A549 (cell line): Measurements from ENCODE around the gene SRA1. TPM values are rescaled to one million over a fixed set of nuclear protein-coding genes. Genes with fewer than 3 reads are reported as not detected.

Experiments used
- ATAC-seq, 2 experiments: fragments of 200-7000 bp in 1 of 2; fragments of >200 bp in 1 of 2; cut with Nextera tagmentation in 1 of 2; cut with Tn5 transposase in 1 of 2; 3 replicates each; pipeline versions ENCODE4 v1.8.0 to v1.9.1; 2018 to 2020; ENCODE audit warnings: mild to moderate bottlenecking in 1 of 2, moderate library complexity in 1 of 2
- CTCF ChIA-PET: fragments of 300-600 bp; sonication (Branson Sonifier 250); formaldehyde crosslinking; extraction: SDS; loops from one replicate; lab custom pipeline; 2021; ENCODE audit warnings: antibody characterized with exemption, inconsistent platforms; lab: Yijun Ruan, JAX
- POLR2A ChIA-PET: fragments of 350-600 bp; formaldehyde crosslinking; extraction: SDS; loops from one replicate; lab custom pipeline; 2021; ENCODE audit warnings: antibody characterized with exemption, inconsistent platforms; lab: Yijun Ruan, JAX
- DNase-seq, 2 experiments: peaks; one replicate each; pipeline versions ENCODE4 v3.0.0 to v3.0.0-alpha.2; 2011 to 2016; ENCODE audit warnings: low read depth in 1 of 2, low spot score in 1 of 2
- FAIRE-seq: peaks from 2 replicates; lab custom pipeline; 2011; peaks lifted over from hg19 to GRCh38; lab: Jason Lieb, UNC
- H3K27ac ChIP-seq, 2 experiments: fragments of >200 bp; sonication (Bioruptor Twin); formaldehyde crosslinking; 3 replicates each; pipeline ENCODE4 v1.5.1; 2016 to 2017
- H3K4me1 ChIP-seq: fragments of >200 bp; sonication (Bioruptor Twin); formaldehyde crosslinking; 3 replicates; pipeline ENCODE4 v1.6.1; 2016
- H3K4me2 ChIP-seq: fragments of >200 bp; sonication (Bioruptor Twin); formaldehyde crosslinking; 3 replicates; pipeline ENCODE4 v1.6.1; 2016
- H3K4me3 ChIP-seq: fragments of >200 bp; sonication (Bioruptor Twin); formaldehyde crosslinking; 3 replicates; pipeline ENCODE4 v1.5.1; 2016
- H3K9me3 ChIP-seq: fragments of >200 bp; sonication (Bioruptor Twin); formaldehyde crosslinking; 3 replicates; pipeline ENCODE4 v1.6.1; 2016
- CEBPB ChIP-seq, 2 experiments: fragments of >200 bp in 1 of 2; sonication (Bioruptor Twin) in 1 of 2; formaldehyde crosslinking in 1 of 2; IDR thresholded peaks; 2 replicates each; pipeline ENCODE4 v1.6.1; 2012 to 2016
- CHD4 ChIP-seq: fragments of 200-600 bp; sonication (generic); IDR thresholded peaks from 2 replicates; pipeline ENCODE4 v1.6.1; 2016; ENCODE audit warnings: antibody characterized with exemption, mild to moderate bottlenecking, borderline replicate concordance
- FOXS1 ChIP-seq: fragments of 250-450 bp; sonication (Bioruptor Pico); IDR thresholded peaks from 2 replicates; pipeline ENCODE4 v1.5.0; 2020; ENCODE audit warnings: mild to moderate bottlenecking, moderate library complexity
- GATA3 ChIP-seq: IDR thresholded peaks from 2 replicates; pipeline ENCODE4 v1.6.1; 2012; ENCODE audit warnings: borderline replicate concordance
- HOXB13 ChIP-seq: fragments of 250-450 bp; sonication (Bioruptor Pico); IDR thresholded peaks from 2 replicates; pipeline ENCODE4 v1.5.0; 2020; ENCODE audit warnings: low read depth, mild to moderate bottlenecking, moderate library complexity
- HOXB5 ChIP-seq: fragments of 250-450 bp; sonication (Bioruptor Pico); IDR thresholded peaks from 2 replicates; pipeline ENCODE4 v1.5.0; 2020; ENCODE audit warnings: mild to moderate bottlenecking, moderate library complexity
- JUN ChIP-seq, 2 experiments: fragments of >200 bp; sonication (Bioruptor Twin); formaldehyde crosslinking; IDR thresholded peaks; 2 replicates in 1 of 2; 3 replicates in 1 of 2; pipeline ENCODE4 v1.6.1; 2016 to 2017
- NFE2L2 ChIP-seq: fragments of 150-350 bp; conservative IDR thresholded peaks from 2 replicates; pipeline ENCODE4 v1.6.1; 2014; ENCODE audit warnings: low read length
- NPAS2 ChIP-seq: fragments of 250-450 bp; sonication (Bioruptor Pico); IDR thresholded peaks from 2 replicates; pipeline ENCODE4 v1.8.0; 2022; ENCODE audit warnings: mild to moderate bottlenecking, moderate library complexity, borderline replicate concordance
- POLR2AphosphoS2 ChIP-seq: conservative IDR thresholded peaks from 2 replicates; pipeline ENCODE4 v1.6.1; 2012; ENCODE audit warnings: low read length, improper control_type of control experiment, inconsistent platforms
- RARB ChIP-seq: fragments of 250-450 bp; sonication (Bioruptor Pico); IDR thresholded peaks from 2 replicates; pipeline ENCODE4 v1.8.0; 2021; ENCODE audit warnings: mild to moderate bottlenecking, moderate library complexity
- WGBS: methylation state at CpG from one replicate; pipeline ENCODE4 v1.1.6; 2017; ENCODE audit errors: missing lambda C conversion rate; 5-methylcytosine and 5-hydroxymethylcytosine counted together
- polyA plus RNA-seq, 4 experiments: library from polyadenylated mRNA; depleted of rRNA in 3 of 4; stranded (reverse); fragments of >200 nt; fragmentation: RNase III in 1 of 4; extraction: RNeasy Plus Mini Kit Qiagen cat#74134 plus additional on column Dnase treatment in 1 of 4; gene quantifications; 2 replicates in 3 of 4; 3 replicates in 1 of 4; pipeline ENCODE4 v1.2.3, GENCODE V29; 2011 to 2017
- TF ChIP-seq, protein P1 (sequence below): fragments of 250-450 bp; sonication (Bioruptor Pico); IDR thresholded peaks from 2 replicates; pipeline ENCODE4 v1.5.0; 2020; ENCODE audit warnings: low read depth, mild to moderate bottlenecking, moderate library complexity
- TF ChIP-seq, protein P2 (sequence below): IDR thresholded peaks from 2 replicates; pipeline ENCODE4 v1.6.1; 2012; ENCODE audit warnings: low read depth, borderline replicate concordance
- TF ChIP-seq, protein P3 (sequence below): fragments of >200 bp; sonication (Bioruptor Twin); formaldehyde crosslinking; IDR thresholded peaks from 3 replicates; pipeline ENCODE4 v1.5.1; 2016

SRA1 gene
- polyA plus RNA-seq, 2 of the 4 experiments (the other 2 are of a cell fraction), result 28.6 to 50.8 TPM

- TF ChIP-seq RARB (CRISPR knock-in tag) (no peak), JUN (IDR thresholded peaks at IDR 0.05) (peak in 1 of 2 experiments; percentile 1; a peak in 1 of 5 replicates), HOXB13 (CRISPR knock-in tag) (no peak)
- WGBS, result 88% methylated on average over 11 of the region's 11 CpGs
- Histone ChIP-seq H3K4me2 (no peak overlapping the region), H3K27ac (no peak overlapping the region), H3K4me3 (no peak overlapping the region), H3K4me1 (peaks cover 43% of the 10 kb centered on the region), H3K9me3 (no peaks in the 10 kb centered on the region)
- FAIRE-seq, result no peak
- POLR2A ChIA-PET, result no interaction called here
- CTCF ChIA-PET, result interaction anchor here (1.4 kb wide), 1 partner anchor 18 kb away, joined by 3 read pairs; no protein-coding TSS in a partner anchor
- DNase-seq, result no peak
- no peak for ATAC-seq
These were observed 6.9 kb downstream of the SRA1 start for GRCh38 chr5:140550147-140551079.

- Histone ChIP-seq H3K4me1 (peaks cover 38% of the 10 kb centered on the region), H3K9me3 (no peaks in the 10 kb centered on the region), H3K27ac (peak overlapping the region in 1 of 2 experiments; percentile 20; a peak in 1 of 6 replicates), H3K4me3 (no peak overlapping the region), H3K4me2 (no peak overlapping the region)
- 0 out of 2 replicates have a peak, but pooled peaks have one; percentile 46 for TF ChIP-seq POLR2AphosphoS2
- TF ChIP-seq FOXS1, result no peak
- TF ChIP-seq JUN (IDR thresholded peaks at IDR 0.05), result peak in 1 of 2 experiments; percentile 9; a peak in 1 of 5 replicates
- ChIA-PET POLR2A (interaction anchor here (3.2 kb wide), 1 partner anchor 8 kb away, joined by 32 read pairs; the partner anchor contains the start of gene SRA1), CTCF (interaction anchor here (0.6 to 4.2 kb wide), 5 partner anchors 17 to 1069 kb away, joined by 3 to 21 read pairs (median 3); partner anchors contain the start of genes CD14, DIAPH1 and TMCO6)
- no peak for DNase-seq
- 0 out of 6 replicates have a peak, but pooled peaks of 1 of the 2 experiments have one; percentile 1 for ATAC-seq
- WGBS, result 82% methylated on average over 3 of the region's 3 CpGs
- no peak for FAIRE-seq
These were observed 7.8 kb downstream of the SRA1 start for GRCh38 chr5:140549237-140550144.

- FAIRE-seq, result no peak
- H3K27ac ChIP-seq, result no peak overlapping the region
These were observed 8.5 kb downstream of the SRA1 start for GRCh38 chr5:140548791-140549190.

More at GRCh38 chr5:140548791-140549190, 8.5 kb downstream of the SRA1 start:
- H3K4me3 ChIP-seq, result no peak overlapping the region
- WGBS, result 96% methylated on average over 7 of the region's 7 CpGs
- ATAC-seq, result no peak
- no peaks in the 10 kb centered on the region for H3K9me3 ChIP-seq
- H3K4me2 ChIP-seq, result no peak overlapping the region
- peaks cover 31% of the 10 kb centered on the region for H3K4me1 ChIP-seq
- no peak for DNase-seq
- TF ChIP-seq JUN (IDR thresholded peaks at IDR 0.05), result no peak
- no peak for TF ChIP-seq HOXB13 (CRISPR knock-in tag)
- TF ChIP-seq, protein P1, sequence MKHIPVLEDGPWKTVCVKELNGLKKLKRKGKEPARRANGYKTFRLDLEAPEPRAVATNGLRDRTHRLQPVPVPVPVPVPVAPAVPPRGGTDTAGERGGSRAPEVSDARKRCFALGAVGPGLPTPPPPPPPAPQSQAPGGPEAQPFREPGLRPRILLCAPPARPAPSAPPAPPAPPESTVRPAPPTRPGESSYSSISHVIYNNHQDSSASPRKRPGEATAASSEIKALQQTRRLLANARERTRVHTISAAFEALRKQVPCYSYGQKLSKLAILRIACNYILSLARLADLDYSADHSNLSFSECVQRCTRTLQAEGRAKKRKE, result no peak
- TF ChIP-seq NPAS2 (CRISPR knock-in tag), result no peak
- TF ChIP-seq CEBPB (IDR thresholded peaks at IDR 0.05), result no peak
- no peak for TF ChIP-seq HOXB5 (CRISPR knock-in tag)
- TF ChIP-seq, protein P2, sequence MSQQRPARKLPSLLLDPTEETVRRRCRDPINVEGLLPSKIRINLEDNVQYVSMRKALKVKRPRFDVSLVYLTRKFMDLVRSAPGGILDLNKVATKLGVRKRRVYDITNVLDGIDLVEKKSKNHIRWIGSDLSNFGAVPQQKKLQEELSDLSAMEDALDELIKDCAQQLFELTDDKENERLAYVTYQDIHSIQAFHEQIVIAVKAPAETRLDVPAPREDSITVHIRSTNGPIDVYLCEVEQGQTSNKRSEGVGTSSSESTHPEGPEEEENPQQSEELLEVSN, result no peak
- no peak for TF ChIP-seq CHD4
- no peak for TF ChIP-seq GATA3
- TF ChIP-seq, protein P3, sequence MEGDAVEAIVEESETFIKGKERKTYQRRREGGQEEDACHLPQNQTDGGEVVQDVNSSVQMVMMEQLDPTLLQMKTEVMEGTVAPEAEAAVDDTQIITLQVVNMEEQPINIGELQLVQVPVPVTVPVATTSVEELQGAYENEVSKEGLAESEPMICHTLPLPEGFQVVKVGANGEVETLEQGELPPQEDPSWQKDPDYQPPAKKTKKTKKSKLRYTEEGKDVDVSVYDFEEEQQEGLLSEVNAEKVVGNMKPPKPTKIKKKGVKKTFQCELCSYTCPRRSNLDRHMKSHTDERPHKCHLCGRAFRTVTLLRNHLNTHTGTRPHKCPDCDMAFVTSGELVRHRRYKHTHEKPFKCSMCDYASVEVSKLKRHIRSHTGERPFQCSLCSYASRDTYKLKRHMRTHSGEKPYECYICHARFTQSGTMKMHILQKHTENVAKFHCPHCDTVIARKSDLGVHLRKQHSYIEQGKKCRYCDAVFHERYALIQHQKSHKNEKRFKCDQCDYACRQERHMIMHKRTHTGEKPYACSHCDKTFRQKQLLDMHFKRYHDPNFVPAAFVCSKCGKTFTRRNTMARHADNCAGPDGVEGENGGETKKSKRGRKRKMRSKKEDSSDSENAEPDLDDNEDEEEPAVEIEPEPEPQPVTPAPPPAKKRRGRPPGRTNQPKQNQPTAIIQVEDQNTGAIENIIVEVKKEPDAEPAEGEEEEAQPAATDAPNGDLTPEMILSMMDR, result no peak
- no peak for TF ChIP-seq NFE2L2
- ChIA-PET CTCF (interaction anchor here (1.0 to 4.2 kb wide), 6 partner anchors 9 to 1070 kb away, joined by 3 to 21 read pairs (median 6); partner anchors contain the start of genes CD14, DIAPH1, HARS1 and HARS2), POLR2A (interaction anchor here (3.2 kb wide), 1 partner anchor 9 kb away, joined by 32 read pairs; the partner anchor contains the start of gene SRA1)
